Metanephros (tissue), 2 donors: ENCODE data around the gene FAM3A. TPM values are rescaled to one million over a fixed set of nuclear protein-coding genes. Genes with fewer than 3 reads are reported as not detected.

Experiments
- small RNA-seq: library from RNA; depleted of rRNA; stranded (forward); fragments of <200 nt; gene quantifications from one replicate; pipeline ENCODE3, GENCODE V24; 2014; ENCODE audit warnings: low replicate concordance
- total RNA-seq: library from RNA; depleted of rRNA; stranded (reverse); fragments of >200 nt; gene quantifications from one replicate; pipeline ENCODE4 v1.2.3, GENCODE V29; 2014

The FAM3A gene
- total RNA-seq = 23.9 TPM

DNA sequence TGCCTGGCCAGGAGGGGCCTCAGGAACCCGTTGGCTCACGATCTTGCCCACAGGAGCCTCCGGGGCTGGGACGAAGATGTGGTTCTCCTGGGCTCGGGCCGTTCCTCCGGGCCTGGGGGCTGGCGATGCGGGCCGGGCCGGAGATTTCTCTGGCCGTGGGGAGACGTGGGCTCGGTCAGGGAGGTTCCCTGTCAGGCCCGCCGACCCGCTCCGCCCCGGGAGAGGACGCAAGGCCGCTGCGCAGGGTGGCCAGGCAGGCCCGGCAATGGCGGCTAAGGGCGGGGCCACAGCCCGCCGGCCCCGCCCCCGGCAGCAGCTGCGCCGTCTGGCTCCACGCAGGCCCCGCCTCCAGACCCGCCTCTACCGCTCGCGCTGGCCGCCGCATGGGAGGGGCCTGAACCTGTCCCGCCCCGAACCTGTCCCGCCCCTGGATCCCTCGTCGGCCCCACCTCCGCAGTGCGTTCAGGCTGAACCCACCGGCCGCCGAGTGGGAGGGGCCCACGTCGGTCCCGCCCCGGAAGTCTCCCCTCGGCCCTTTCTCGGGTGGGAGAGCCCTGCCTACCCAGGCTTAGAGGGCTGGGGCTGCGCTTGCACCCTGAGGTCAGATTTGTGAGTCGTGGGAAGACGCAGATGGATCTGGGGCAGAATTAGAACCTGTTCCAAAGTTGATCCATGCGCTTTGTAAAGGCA lies at the start of gene FAM3A:
Gene FAM3A, minus strand, starts transcription at position 267 of the 690 bp plus-strand sequence. CDS start 460 bp downstream, outside the sequence.

GRCh38 chrX:154547245-154548027 lies 31.4 kb upstream of the FAM3A start, which contains the start of gene IKBKG:
Gene IKBKG (plus strand): TSS chrX:154547620. CDS start chrX:154552003, 4,383 bp downstream.

DNA sequence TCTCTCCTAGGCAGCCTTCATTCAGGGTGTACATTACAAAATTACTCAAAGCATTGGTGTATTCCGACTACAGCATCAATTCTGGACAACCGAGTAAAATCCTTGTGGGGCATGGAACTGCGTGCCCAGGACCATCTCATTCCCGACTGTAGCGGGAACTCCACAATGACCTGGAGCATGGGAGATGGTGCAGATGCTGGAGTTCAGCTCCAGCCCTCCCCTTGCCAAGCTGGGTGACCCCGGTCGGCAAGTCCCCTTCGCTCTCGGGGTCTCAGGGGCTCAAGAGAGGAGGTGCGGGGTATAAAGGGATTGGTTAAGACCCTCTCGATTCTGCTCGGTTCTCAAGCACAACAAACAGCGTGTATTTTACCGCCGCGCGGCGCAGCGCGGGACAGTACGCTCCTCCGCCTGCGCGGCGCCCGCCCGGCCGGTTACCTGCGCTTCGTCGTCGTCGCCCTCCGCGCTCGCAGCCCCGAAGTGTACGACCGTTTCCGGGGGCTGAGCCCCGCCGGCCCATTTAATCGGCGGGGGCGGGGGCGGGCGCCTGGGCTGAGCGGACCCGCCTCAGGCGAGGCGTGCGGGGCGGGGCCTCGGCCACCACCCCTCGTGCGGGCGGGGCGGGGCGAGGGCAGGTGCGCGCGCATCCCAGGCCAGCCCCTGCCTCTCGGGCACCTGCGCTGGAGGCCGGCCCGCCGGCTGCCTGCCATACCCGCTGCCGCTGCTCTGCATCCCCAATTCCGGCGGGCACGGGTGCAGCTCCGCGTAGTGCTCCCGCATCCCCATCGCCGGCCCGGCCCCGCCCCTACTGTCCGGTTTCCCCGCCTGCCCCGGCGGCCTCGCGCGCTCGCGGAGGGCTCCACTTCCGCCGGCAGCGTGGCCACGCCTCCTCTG lies 30.6 kb upstream of the FAM3A start, which contains the start of gene G6PD:
Gene G6PD, minus strand, starts transcription at position 493 of the 891 bp plus-strand sequence. CDS start 691 bp downstream, outside the sequence.

GRCh38 chrX:154490414-154491083 lies 25.5 kb downstream of the FAM3A start, which contains the start of gene SLC10A3:
Gene SLC10A3 (minus strand): TSS chrX:154490629. CDS start chrX:154488940, 1,689 bp downstream.

DNA sequence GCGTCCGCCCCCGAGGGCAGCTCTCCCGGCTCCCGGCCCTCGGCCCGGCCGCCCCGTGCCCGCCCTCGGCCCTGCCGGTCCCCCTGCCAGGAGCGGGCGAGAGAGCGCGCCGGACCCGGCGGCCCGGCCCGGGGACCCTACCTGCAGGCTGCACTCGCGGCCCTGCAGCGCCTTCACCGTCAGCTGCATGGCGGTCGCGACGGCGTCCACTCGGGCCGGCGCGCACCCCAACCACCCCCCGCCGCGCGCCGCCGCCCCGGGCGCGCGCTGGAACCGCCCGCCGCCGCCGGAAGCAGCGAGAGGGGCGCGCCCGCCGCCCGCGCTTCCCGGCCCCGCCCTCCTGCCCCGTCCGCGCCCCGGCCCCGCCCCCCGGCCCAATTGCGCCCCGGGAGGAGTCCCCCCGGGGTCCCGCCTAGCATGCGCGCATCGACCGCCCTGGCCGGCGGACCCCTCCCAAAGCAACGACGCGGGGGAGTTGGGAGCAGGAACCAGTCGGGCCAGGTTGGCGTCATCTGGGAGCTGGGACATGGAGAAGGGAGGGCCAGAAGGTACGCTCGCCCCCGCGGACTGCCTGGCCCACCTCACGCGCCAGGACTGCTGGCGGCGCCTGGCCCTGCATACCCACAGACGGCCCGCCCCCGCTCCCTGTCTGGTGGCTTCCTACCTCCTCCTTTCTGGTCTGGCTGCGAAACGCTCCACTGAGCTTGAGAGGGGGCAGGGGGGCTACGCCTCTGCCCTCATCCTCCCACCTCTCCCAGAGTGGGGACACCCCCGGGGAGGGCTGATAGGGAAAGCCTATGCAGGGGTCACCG lies 29.4 kb downstream of the FAM3A start, which contains the start of gene UBL4A:
Gene UBL4A, minus strand, starts transcription at position 220 of the 812 bp plus-strand sequence. Its CDS starts 31 bp downstream, at position 189.

GRCh38 chrX:154478728-154479622 lies 37.1 kb downstream of the FAM3A start, which contains the start of gene LAGE3:
Gene LAGE3 (minus strand): TSS chrX:154479281. CDS start chrX:154478915, 366 bp downstream.

DNA sequence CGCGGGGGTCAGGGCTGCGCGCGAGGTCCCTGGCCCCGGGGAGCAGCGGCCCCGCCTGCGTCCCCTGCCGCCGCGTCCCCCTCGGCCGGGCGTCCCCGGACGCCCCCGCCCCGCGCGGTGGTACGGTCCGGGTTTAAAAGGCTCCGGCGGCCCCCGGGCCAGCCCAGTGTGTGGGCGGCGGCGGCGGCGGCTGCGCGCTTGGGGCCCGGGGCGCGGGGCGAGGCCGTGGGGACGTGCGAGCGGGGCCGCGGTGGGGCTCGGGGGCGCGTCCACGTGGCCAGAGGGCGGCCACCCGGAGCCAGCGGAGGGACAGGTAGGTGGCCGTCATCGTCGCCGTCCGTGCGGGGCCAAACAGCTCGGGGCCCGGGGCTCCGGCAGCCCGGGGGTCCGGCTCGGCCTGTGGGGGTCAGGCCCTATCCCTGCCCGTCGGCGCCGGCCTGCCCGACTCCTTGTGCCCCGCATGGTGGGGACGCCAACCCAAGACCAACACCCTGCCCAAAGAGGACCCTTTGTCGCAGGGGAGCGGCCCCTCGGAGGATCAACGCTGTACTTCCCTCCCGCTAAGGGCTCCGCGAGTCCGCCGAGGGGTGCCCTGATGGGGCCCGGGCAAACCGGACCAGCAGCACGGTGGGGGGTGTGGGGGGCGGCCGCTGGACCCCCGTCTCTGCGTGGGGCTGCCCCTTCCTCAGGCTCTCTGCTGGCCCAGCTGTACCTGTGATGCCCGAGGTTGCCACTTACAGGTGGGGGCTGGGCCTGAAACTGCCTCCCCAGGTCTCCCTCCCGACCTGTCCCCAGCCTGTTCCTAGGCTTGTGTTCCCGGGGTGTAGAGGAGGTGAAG lies 57.7 kb downstream of the FAM3A start, which contains the start of gene PLXNA3:
Gene PLXNA3, plus strand, starts transcription at position 166 of the 838 bp plus-strand sequence. CDS start 1,903 bp downstream, outside the sequence.

Small RNAs within 50 kb of the gene (small RNA-seq; reads per million reads assigned to genes)
- gene RN7SL697P = not detected

Other genes with a start within 250 kb of the FAM3A start
- not detected for gene TEX28, start 221.1 kb downstream of the FAM3A start, total RNA-seq
- 0.18 TPM for gene TKTL1, start 220.4 kb downstream of the FAM3A start, total RNA-seq
- 813 TPM for gene FLNA, start 141.6 kb downstream of the FAM3A start, total RNA-seq
- 61.3 TPM for gene EMD, start 136.9 kb downstream of the FAM3A start, total RNA-seq
- gene RPL10, start 117.9 kb downstream of the FAM3A start, total RNA-seq = 2,753 TPM
- gene DNASE1L1, start 107.0 kb downstream of the FAM3A start, total RNA-seq = 27.1 TPM
- gene TAFAZZIN, start 104.7 kb downstream of the FAM3A start, total RNA-seq = 35.7 TPM
- 106 TPM for gene ATP6AP1, start 87.6 kb downstream of the FAM3A start, total RNA-seq
- 103 TPM for gene GDI1, start 79.1 kb downstream of the FAM3A start, total RNA-seq
- gene FAM50A, start 72.1 kb downstream of the FAM3A start, total RNA-seq = 26.0 TPM
- 28.7 TPM for gene PLXNA3, start 58.0 kb downstream of the FAM3A start, total RNA-seq
- gene LAGE3, start 37.0 kb downstream of the FAM3A start, total RNA-seq = 11.6 TPM
- gene UBL4A, start 29.6 kb downstream of the FAM3A start, total RNA-seq = 31.4 TPM
- gene SLC10A3, start 25.6 kb downstream of the FAM3A start, total RNA-seq = 17.9 TPM
- gene G6PD, start 30.6 kb upstream of the FAM3A start, total RNA-seq = 31.3 TPM
- gene IKBKG, start 31.4 kb upstream of the FAM3A start, total RNA-seq = 14.5 TPM
- gene CTAG1A, start 68.9 kb upstream of the FAM3A start, total RNA-seq = not detected
- gene CTAG1B, start 103.0 kb upstream of the FAM3A start, total RNA-seq = not detected
- not detected for gene CTAG2, start 137.3 kb upstream of the FAM3A start, total RNA-seq
- gene GAB3, start 234.8 kb upstream of the FAM3A start, total RNA-seq = 5.3 TPM
- gene DKC1, start 246.6 kb upstream of the FAM3A start, total RNA-seq = 20.8 TPM